WI38 (cell line): ENCODE data around the gene ELK3.

Source experiments
- H3K4me3 ChIP-seq: 2 replicates; pipeline ENCODE4 v1.5.1; 2011; ENCODE audit warnings: low read depth, mild to moderate bottlenecking, control low read depth, low read length
- CTCF ChIP-seq: IDR thresholded peaks from 2 replicates; pipeline ENCODE4 v1.5.1; 2012; ENCODE audit warnings: low read depth, mild to moderate bottlenecking, control low read depth, low read length

Gene ELK3

DNA sequence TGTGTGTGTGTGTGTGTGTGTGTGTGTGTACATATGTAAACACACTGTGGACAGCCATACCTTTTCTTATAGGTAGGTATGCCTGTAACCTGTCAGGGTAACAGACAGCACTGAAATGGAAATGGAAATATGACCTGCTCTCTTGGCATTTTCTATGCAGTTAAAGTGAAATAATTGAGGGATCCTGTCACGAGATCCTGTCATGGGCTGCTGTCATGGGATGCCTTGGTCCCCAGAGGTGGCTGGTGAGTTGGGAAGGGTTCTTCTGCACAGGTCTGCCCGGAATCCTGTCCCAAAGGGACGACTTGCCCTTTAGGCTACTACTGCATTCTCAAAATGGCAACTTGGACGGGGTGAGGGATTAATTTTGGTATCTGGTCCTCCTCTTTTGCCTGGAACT is 47.3 kb downstream of the ELK3 start:
- H3K4me3 ChIP-seq = no peak overlapping the region

DNA sequence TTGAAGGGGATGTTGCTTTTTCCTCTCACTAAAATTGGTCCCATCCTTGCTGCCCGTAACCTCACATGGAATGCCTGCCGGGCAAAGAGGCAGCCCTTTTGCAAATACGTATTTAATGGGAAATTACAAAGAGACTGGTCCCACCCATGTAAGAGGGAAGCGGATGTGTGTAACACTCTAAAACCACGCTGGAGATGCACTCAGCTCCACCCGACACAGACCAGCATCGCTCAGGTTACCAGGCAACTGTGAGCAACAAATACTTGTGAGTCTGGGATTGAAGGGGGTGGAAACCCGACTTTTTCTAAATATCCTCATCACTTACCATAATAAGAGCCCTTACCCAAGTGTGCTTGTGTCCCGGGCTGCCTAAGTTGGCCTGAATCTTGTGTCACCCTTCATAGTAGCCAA is 47.7 kb downstream of the ELK3 start:
- no peak for TF ChIP-seq CTCF
- H3K4me3 ChIP-seq = no peak overlapping the region

More for the DNA sequence above, 47.3 kb downstream of the ELK3 start:
- TF ChIP-seq CTCF = no peak

DNA sequence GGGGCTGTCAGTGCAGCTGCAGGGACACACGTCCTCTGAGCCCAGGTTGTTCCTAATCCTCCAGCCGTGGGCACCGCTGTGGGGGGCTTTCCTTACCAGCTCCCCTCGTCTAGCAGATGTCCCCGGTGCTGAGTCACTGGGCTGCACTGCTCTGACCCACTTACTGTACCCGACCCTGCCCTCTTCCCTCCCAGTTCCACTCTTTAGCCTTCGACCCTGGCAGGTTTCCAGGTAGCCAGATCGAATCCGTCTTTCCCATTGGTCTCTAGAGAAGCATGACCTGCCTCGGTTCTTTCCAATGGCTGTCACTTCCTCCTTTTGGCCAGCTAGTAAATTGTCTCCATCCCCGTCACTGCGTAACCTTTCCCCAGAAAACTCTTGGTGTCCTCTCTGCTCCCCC is 48.4 kb downstream of the ELK3 start:
- no peak overlapping the region for H3K4me3 ChIP-seq
- no peak for TF ChIP-seq CTCF

DNA sequence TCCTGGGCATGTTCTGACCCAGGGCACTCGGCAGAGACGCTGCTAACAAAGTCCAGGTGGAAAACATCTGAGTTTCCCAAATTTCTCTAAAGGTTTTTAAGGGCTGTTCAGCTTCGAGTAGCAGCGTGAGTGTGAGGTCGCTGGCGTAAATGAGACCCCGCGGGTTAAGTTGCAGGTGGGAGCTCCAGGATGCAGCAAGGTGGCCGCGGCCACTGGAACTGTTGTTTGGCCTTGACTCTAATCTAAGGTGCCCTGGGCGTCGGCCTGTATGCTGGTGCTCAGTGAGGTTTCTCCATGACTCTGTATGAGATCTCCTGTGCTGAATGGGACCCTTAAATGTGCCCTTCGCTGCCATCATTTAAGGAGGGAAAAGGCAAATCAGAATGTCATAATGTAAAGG is 50.7 kb downstream of the ELK3 start:
- TF ChIP-seq CTCF = no peak
- no peak overlapping the region for H3K4me3 ChIP-seq

DNA sequence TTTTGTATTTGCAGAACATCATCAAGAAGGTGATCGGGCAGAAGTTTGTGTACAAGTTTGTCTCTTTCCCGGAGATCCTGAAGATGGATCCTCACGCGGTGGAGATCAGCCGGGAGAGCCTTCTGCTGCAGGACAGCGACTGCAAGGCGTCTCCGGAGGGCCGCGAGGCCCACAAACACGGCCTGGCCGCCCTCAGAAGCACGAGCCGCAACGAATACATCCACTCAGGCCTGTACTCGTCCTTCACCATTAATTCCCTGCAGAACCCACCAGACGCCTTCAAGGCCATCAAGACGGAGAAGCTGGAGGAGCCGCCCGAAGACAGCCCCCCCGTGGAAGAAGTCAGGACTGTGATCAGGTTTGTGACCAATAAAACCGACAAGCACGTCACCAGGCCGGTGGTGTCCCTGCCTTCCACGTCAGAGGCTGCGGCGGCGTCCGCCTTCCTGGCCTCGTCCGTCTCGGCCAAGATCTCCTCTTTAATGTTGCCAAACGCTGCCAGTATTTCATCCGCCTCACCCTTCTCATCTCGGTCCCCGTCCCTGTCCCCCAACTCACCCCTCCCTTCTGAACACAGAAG is 52.8 kb downstream of the ELK3 start:
- no peak for TF ChIP-seq CTCF
- no peak overlapping the region for H3K4me3 ChIP-seq

DNA sequence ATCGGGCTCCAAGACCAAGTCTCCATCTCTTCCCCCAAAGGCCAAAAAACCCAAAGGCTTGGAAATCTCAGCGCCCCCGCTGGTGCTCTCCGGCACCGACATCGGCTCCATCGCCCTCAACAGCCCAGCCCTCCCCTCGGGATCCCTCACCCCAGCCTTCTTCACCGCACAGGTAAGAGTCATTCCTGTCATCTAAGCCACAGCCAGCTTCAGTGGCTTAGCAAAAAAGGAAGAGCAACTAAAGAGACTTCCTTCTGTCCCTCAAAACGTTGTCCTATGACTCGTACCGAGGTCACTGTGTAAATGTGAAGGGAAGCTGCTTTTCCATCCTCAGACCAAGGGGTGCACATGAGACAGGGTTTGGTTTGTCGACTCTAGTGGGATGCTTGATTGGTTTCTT is 53.4 kb downstream of the ELK3 start:
- no peak for TF ChIP-seq CTCF
- H3K4me3 ChIP-seq = no peak overlapping the region

GRCh38 chr12:96248136-96248931 is 54.2 kb downstream of the ELK3 start:
- TF ChIP-seq CTCF = no peak
- H3K4me3 ChIP-seq = no peak overlapping the region
